ENCODE data around the gene TEX48.

The TEX48 gene

DNA sequence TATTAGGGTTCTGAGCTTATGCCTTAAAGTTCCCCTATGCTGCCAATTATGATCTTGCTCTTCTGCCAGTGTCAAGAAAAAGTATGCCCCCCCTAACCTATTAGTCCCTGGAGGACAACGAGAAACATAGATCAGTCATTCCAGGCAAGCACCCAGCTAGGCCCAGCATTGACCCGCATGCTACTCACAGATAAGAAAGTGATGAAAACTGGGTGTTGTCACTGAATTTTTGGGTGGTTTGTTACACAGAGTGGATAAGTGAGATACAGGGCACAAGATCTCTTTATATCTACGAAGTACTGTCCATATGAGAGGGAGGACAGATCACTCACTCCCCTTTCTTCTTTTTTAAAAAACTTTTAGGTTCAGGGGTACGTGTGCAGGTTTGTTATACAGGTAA lies 6.4 kb upstream of the TEX48 start:
- Histone ChIP-seq H3K27ac (ENCODE audit: low read length) (no peak overlapping the region), H3K4me2 (ENCODE audit: insufficient read depth, low read length) (no peak overlapping the region), H2AFZ (ENCODE audit: low read depth, low read length) (no peak overlapping the region), H3K9ac (ENCODE audit: low read depth, low read length) (no peak overlapping the region), H3K4me1 (ENCODE audit: insufficient read depth, low read length) (peaks cover 16% of the 10 kb centered on the region), H3K36me3 (ENCODE audit: insufficient read depth, low read length) (no peaks in the 10 kb centered on the region), H3K79me2 (ENCODE audit: insufficient read depth, low read length) (no peaks in the 10 kb centered on the region), H3K9me3 (ENCODE audit: insufficient read depth, low read length, severe bottlenecking) (no peaks in the 10 kb centered on the region), H3K27me3 (ENCODE audit: insufficient read depth, low read length, poor library complexity) (no peaks in the 10 kb centered on the region), H3K4me3 (ENCODE audit: low read depth in 1 of 2, low read length in 2 of 2) (no peak overlapping the region), H4K20me1 (ENCODE audit: insufficient read depth, low read length) (no peaks in the 10 kb centered on the region)
- DNase-seq: no peak
- ATAC-seq (ENCODE audit: insufficient read depth, low read depth): no peak
- TF ChIP-seq CTCF (IDR thresholded peaks at IDR 0.05; ENCODE audit: borderline replicate concordance, extremely low read depth, low read length, poor library complexity, severe bottlenecking) (no peak), EZH2 (IDR thresholded peaks at IDR 0.05; ENCODE audit: borderline replicate concordance, low read depth, low read length, severe bottlenecking) (no peak)

GRCh38 chr9:114687034-114687433 lies 5.0 kb upstream of the TEX48 start:
- Histone ChIP-seq H3K4me2 (ENCODE audit: insufficient read depth, low read length) (no peak overlapping the region), H3K4me1 (ENCODE audit: insufficient read depth, low read length) (peaks cover 16% of the 10 kb centered on the region), H3K79me2 (ENCODE audit: insufficient read depth, low read length) (no peaks in the 10 kb centered on the region), H3K9me3 (ENCODE audit: insufficient read depth, low read length, severe bottlenecking) (no peaks in the 10 kb centered on the region), H3K27ac (ENCODE audit: low read length) (no peak overlapping the region), H3K4me3 (ENCODE audit: low read depth in 1 of 2, low read length in 2 of 2) (no peak overlapping the region), H2AFZ (ENCODE audit: low read depth, low read length) (no peak overlapping the region), H4K20me1 (ENCODE audit: insufficient read depth, low read length) (no peaks in the 10 kb centered on the region), H3K36me3 (ENCODE audit: insufficient read depth, low read length) (no peaks in the 10 kb centered on the region), H3K9ac (ENCODE audit: low read depth, low read length) (no peak overlapping the region), H3K27me3 (ENCODE audit: insufficient read depth, low read length, poor library complexity) (no peaks in the 10 kb centered on the region)
- TF ChIP-seq CTCF (IDR thresholded peaks at IDR 0.05; ENCODE audit: borderline replicate concordance, extremely low read depth, low read length, poor library complexity, severe bottlenecking) (no peak), EZH2 (IDR thresholded peaks at IDR 0.05; ENCODE audit: borderline replicate concordance, low read depth, low read length, severe bottlenecking) (no peak)
- no peak for ATAC-seq (ENCODE audit: insufficient read depth, low read depth)
- no peak for DNase-seq

GRCh38 chr9:114685951-114686350 lies 4.0 kb upstream of the TEX48 start:
- Histone ChIP-seq H3K27ac (ENCODE audit: low read length) (no peak overlapping the region), H3K27me3 (ENCODE audit: insufficient read depth, low read length, poor library complexity) (no peaks in the 10 kb centered on the region), H3K4me3 (ENCODE audit: low read depth in 1 of 2, low read length in 2 of 2) (no peak overlapping the region), H3K36me3 (ENCODE audit: insufficient read depth, low read length) (no peaks in the 10 kb centered on the region), H3K4me2 (ENCODE audit: insufficient read depth, low read length) (no peak overlapping the region), H3K9ac (ENCODE audit: low read depth, low read length) (no peak overlapping the region), H2AFZ (ENCODE audit: low read depth, low read length) (no peak overlapping the region), H4K20me1 (ENCODE audit: insufficient read depth, low read length) (no peaks in the 10 kb centered on the region), H3K4me1 (ENCODE audit: insufficient read depth, low read length) (peaks cover 7% of the 10 kb centered on the region), H3K79me2 (ENCODE audit: insufficient read depth, low read length) (no peaks in the 10 kb centered on the region), H3K9me3 (ENCODE audit: insufficient read depth, low read length, severe bottlenecking) (no peaks in the 10 kb centered on the region)
- DNase-seq (no peak), ATAC-seq (ENCODE audit: insufficient read depth, low read depth) (no peak)
- TF ChIP-seq EZH2 (IDR thresholded peaks at IDR 0.05; ENCODE audit: borderline replicate concordance, low read depth, low read length, severe bottlenecking): no peak
- no peak for TF ChIP-seq CTCF (IDR thresholded peaks at IDR 0.05; ENCODE audit: borderline replicate concordance, extremely low read depth, low read length, poor library complexity, severe bottlenecking)

DNA sequence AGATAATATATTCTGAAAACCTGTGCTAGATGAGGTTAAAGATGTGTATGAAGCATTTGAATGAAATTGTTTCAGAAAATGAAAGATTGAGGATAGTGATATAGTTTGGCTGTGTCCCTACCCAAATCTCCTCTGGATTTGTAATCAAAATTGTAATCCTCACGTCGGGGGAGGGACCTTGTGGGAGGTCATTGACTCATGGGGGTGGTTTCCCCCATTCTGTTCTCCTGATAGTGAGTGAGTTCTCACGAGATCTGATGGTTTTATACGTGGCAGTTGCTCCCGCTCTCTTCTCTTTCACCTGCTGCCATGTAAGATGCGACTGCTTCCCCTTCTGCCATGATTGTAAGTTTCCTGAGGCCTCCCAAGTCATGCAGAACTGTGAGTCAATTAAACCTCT lies 2.0 kb upstream of the TEX48 start:
- DNase-seq: no peak
- Histone ChIP-seq H3K27ac (ENCODE audit: low read length) (no peak overlapping the region), H3K9me3 (ENCODE audit: insufficient read depth, low read length, severe bottlenecking) (no peaks in the 10 kb centered on the region), H3K36me3 (ENCODE audit: insufficient read depth, low read length) (no peaks in the 10 kb centered on the region), H3K4me3 (ENCODE audit: low read depth in 1 of 2, low read length in 2 of 2) (no peak overlapping the region), H2AFZ (ENCODE audit: low read depth, low read length) (no peak overlapping the region), H3K27me3 (ENCODE audit: insufficient read depth, low read length, poor library complexity) (no peaks in the 10 kb centered on the region), H3K4me1 (ENCODE audit: insufficient read depth, low read length) (no peaks in the 10 kb centered on the region), H3K9ac (ENCODE audit: low read depth, low read length) (no peak overlapping the region), H3K79me2 (ENCODE audit: insufficient read depth, low read length) (no peaks in the 10 kb centered on the region), H3K4me2 (ENCODE audit: insufficient read depth, low read length) (no peak overlapping the region), H4K20me1 (ENCODE audit: insufficient read depth, low read length) (no peaks in the 10 kb centered on the region)
- no peak for TF ChIP-seq EZH2 (IDR thresholded peaks at IDR 0.05; ENCODE audit: borderline replicate concordance, low read depth, low read length, severe bottlenecking)
- ATAC-seq (ENCODE audit: insufficient read depth, low read depth): no peak
